Upper lobe of left lung (tissue), 4 donors: ENCODE data around the gene MDFI.

Experiments used
- CTCF ChIP-seq, 6 experiments: fragments of 450-650 bp in 4 of 6; fragments of 200-600 bp in 2 of 6; sonication (generic) in 2 of 6; IDR thresholded peaks; one replicate each; pipeline ENCODE4 v1.5.1; 2016 to 2019; ENCODE audit warnings: antibody characterized with exemption in 6 of 6
- EP300 ChIP-seq, 4 donors: sonication (generic); formaldehyde crosslinking; IDR thresholded peaks; one replicate each; pipeline ENCODE4 v1.5.1; 2017; ENCODE audit warnings: antibody characterized with exemption in 4 of 4, control low read depth in 2 of 4
- POLR2A ChIP-seq, 4 donors: fragments of 450-650 bp; IDR thresholded peaks; one replicate each; pipeline ENCODE4 v1.5.1; 2016 to 2017; ENCODE audit warnings: antibody characterized with exemption in 4 of 4, mild to moderate bottlenecking in 2 of 4
- POLR2AphosphoS5 ChIP-seq, 2 donors: sonication (generic); formaldehyde crosslinking; IDR thresholded peaks; one replicate each; pipeline ENCODE4 v1.5.1; 2017; ENCODE audit warnings: antibody characterized with exemption in 2 of 2

GRCh38 chr6:41659935-41660334, 21.7 kb downstream of the MDFI start:
- TF ChIP-seq POLR2A (IDR thresholded peaks at IDR 0.05) (no peak), EP300 (IDR thresholded peaks at IDR 0.05) (no peak), CTCF (IDR thresholded peaks at IDR 0.05) (no peak), POLR2AphosphoS5 (IDR thresholded peaks at IDR 0.05) (no peak)
